Stimulated activated effector memory CD8-positive, alpha-beta T cell treated with anti-CD3 and anti-CD28 coated beads, Interleukin-12 subunit alpha, Interleukin-12 subunit beta, amount 100 ng/mL, for 72 hours (primary cell): ENCODE measurements around the gene NRP1.
"Not testable (repeated sequence)": the region's sequence is repeated elsewhere in the genome, so short reads cannot be mapped to it uniquely, and the experiment has no call there.

Experiments
- ATAC-seq: fragments of 150-1000 bp; cut with Tn5 transposase; 2 replicates; pipeline ENCODE4 v1.10.0; 2021
- DNase-seq, 2 donors: peaks; one replicate each; pipeline ENCODE4 v3.0.0; 2021 to 2022; ENCODE audit warnings: low spot score in 2 of 2
- H3K27ac Mint-ChIP-seq: one replicate; pipeline ENCODE4 v1.8.0; 2022; ENCODE audit warnings: mild to moderate bottlenecking, mixed read lengths
- H3K36me3 Mint-ChIP-seq: one replicate; pipeline ENCODE4 v1.8.0; 2022; ENCODE audit warnings: mild to moderate bottlenecking, mixed read lengths
- H3K4me1 Mint-ChIP-seq: one replicate; pipeline ENCODE4 v1.8.0; 2022; ENCODE audit warnings: mixed read lengths
- H3K4me3 Mint-ChIP-seq: one replicate; pipeline ENCODE4 v1.8.0; 2022; ENCODE audit warnings: mild to moderate bottlenecking, mixed read lengths
- H3K9me3 Mint-ChIP-seq: one replicate; pipeline ENCODE4 v1.8.0; 2022; ENCODE audit warnings: mixed read lengths

Gene NRP1

GRCh38 chr10:33314811-33315561 lies 19.5 kb downstream of the NRP1 start:
- Mint-ChIP-seq H3K36me3 (no peaks in the 10 kb centered on the region), H3K9me3 (no peaks in the 10 kb centered on the region), H3K4me3 (no peak overlapping the region), H3K27ac (no peak overlapping the region), H3K4me1 (no peaks in the 10 kb centered on the region)
- ATAC-seq, result no peak
- DNase-seq, result no peak

GRCh38 chr10:33311640-33312039 lies 22.8 kb downstream of the NRP1 start:
- Mint-ChIP-seq H3K27ac (no peak overlapping the region), H3K9me3 (no peaks in the 10 kb centered on the region), H3K4me1 (no peaks in the 10 kb centered on the region), H3K36me3 (no peaks in the 10 kb centered on the region), H3K4me3 (no peak overlapping the region)
- DNase-seq, result no peak
- no peak for ATAC-seq

GRCh38 chr10:33310853-33311252 lies 23.6 kb downstream of the NRP1 start:
- DNase-seq (no peak), ATAC-seq (no peak)
- H3K36me3 Mint-ChIP-seq, result no peaks in the 10 kb centered on the region
- H3K27ac Mint-ChIP-seq, result no peak overlapping the region
- H3K4me1 Mint-ChIP-seq, result no peaks in the 10 kb centered on the region
- no peak overlapping the region for H3K4me3 Mint-ChIP-seq
- no peaks in the 10 kb centered on the region for H3K9me3 Mint-ChIP-seq

GRCh38 chr10:33309406-33309805 lies 25.1 kb downstream of the NRP1 start:
- Mint-ChIP-seq H3K4me1 (no peaks in the 10 kb centered on the region), H3K9me3 (no peaks in the 10 kb centered on the region), H3K36me3 (no peaks in the 10 kb centered on the region), H3K27ac (no peak overlapping the region), H3K4me3 (no peak overlapping the region)
- DNase-seq (no peak), ATAC-seq (no peak)

GRCh38 chr10:33307835-33308234 lies 26.6 kb downstream of the NRP1 start:
- no peak for ATAC-seq
- DNase-seq, result no peak
- Mint-ChIP-seq H3K27ac (no peak overlapping the region), H3K36me3 (no peaks in the 10 kb centered on the region), H3K9me3 (no peaks in the 10 kb centered on the region), H3K4me3 (no peak overlapping the region), H3K4me1 (no peaks in the 10 kb centered on the region)

- ATAC-seq (no peak), DNase-seq (no peak)
- H3K4me3 Mint-ChIP-seq, result no peak overlapping the region
- no peak overlapping the region for H3K27ac Mint-ChIP-seq
- H3K9me3 Mint-ChIP-seq, result no peaks in the 10 kb centered on the region
- H3K4me1 Mint-ChIP-seq, result no peaks in the 10 kb centered on the region
- H3K36me3 Mint-ChIP-seq, result no peaks in the 10 kb centered on the region
Observed at GRCh38 chr10:33306701-33307519, 27.6 kb downstream of the NRP1 start.

- Mint-ChIP-seq H3K4me1 (no peaks in the 10 kb centered on the region), H3K27ac (no peak overlapping the region), H3K4me3 (no peak overlapping the region), H3K36me3 (no peaks in the 10 kb centered on the region), H3K9me3 (no peaks in the 10 kb centered on the region)
- DNase-seq, result no peak
- no peak for ATAC-seq
Observed at GRCh38 chr10:33306126-33306525, 28.3 kb downstream of the NRP1 start.

GRCh38 chr10:33304423-33305225 lies 29.8 kb downstream of the NRP1 start:
- DNase-seq (no peak), ATAC-seq (no peak)
- no peak overlapping the region for H3K27ac Mint-ChIP-seq
- H3K9me3 Mint-ChIP-seq, result no peaks in the 10 kb centered on the region
- H3K4me3 Mint-ChIP-seq, result no peak overlapping the region
- no peaks in the 10 kb centered on the region for H3K4me1 Mint-ChIP-seq
- H3K36me3 Mint-ChIP-seq, result no peaks in the 10 kb centered on the region

- no peak for ATAC-seq
- no peaks in the 10 kb centered on the region for H3K9me3 Mint-ChIP-seq
Observed at GRCh38 chr10:33303988-33304387, 30.5 kb downstream of the NRP1 start.

GRCh38 chr10:33302208-33302829 lies 32.1 kb downstream of the NRP1 start:
- Mint-ChIP-seq H3K9me3 (no peaks in the 10 kb centered on the region), H3K4me1 (no peaks in the 10 kb centered on the region), H3K36me3 (peaks cover 5% of the 10 kb centered on the region), H3K27ac (no peak overlapping the region), H3K4me3 (no peak overlapping the region)
- no peak for DNase-seq
- no peak for ATAC-seq

More at GRCh38 chr10:33303988-33304387, 30.5 kb downstream of the NRP1 start:
- no peak overlapping the region for H3K4me3 Mint-ChIP-seq
- no peaks in the 10 kb centered on the region for H3K4me1 Mint-ChIP-seq
- no peak for DNase-seq
- peaks cover 4% of the 10 kb centered on the region for H3K36me3 Mint-ChIP-seq
- no peak overlapping the region for H3K27ac Mint-ChIP-seq

- no peaks in the 10 kb centered on the region for H3K4me1 Mint-ChIP-seq
- no peak overlapping the region for H3K27ac Mint-ChIP-seq
- no peaks in the 10 kb centered on the region for H3K9me3 Mint-ChIP-seq
- no peak for DNase-seq
- no peak overlapping the region for H3K4me3 Mint-ChIP-seq
- no peak for ATAC-seq
- H3K36me3 Mint-ChIP-seq, result peaks cover 5% of the 10 kb centered on the region
Observed at GRCh38 chr10:33301097-33301789, 33.2 kb downstream of the NRP1 start.

GRCh38 chr10:33300544-33300943 lies 33.9 kb downstream of the NRP1 start:
- H3K27ac Mint-ChIP-seq, H3K4me3 Mint-ChIP-seq: not testable (repeated sequence)

GRCh38 chr10:33298893-33299292 lies 35.6 kb downstream of the NRP1 start:
- Mint-ChIP-seq H3K27ac (no peak overlapping the region), H3K36me3 (peaks cover 5% of the 10 kb centered on the region)
- no peak for ATAC-seq

More at GRCh38 chr10:33300544-33300943, 33.9 kb downstream of the NRP1 start:
- not testable (repeated sequence) for H3K9me3 Mint-ChIP-seq, H3K4me1 Mint-ChIP-seq, H3K36me3 Mint-ChIP-seq, ATAC-seq, DNase-seq

GRCh38 chr10:33298110-33298509 lies 36.4 kb downstream of the NRP1 start:
- Mint-ChIP-seq H3K36me3 (peaks cover 5% of the 10 kb centered on the region), H3K9me3 (no peaks in the 10 kb centered on the region), H3K27ac (no peak overlapping the region), H3K4me3 (no peak overlapping the region), H3K4me1 (no peaks in the 10 kb centered on the region)
- ATAC-seq (no peak), DNase-seq (no peak)

More at GRCh38 chr10:33298893-33299292, 35.6 kb downstream of the NRP1 start:
- DNase-seq, result no peak
- Mint-ChIP-seq H3K9me3 (no peaks in the 10 kb centered on the region), H3K4me3 (no peak overlapping the region), H3K4me1 (no peaks in the 10 kb centered on the region)
